ENCODE data around the gene QARS1.

Gene QARS1

DNA sequence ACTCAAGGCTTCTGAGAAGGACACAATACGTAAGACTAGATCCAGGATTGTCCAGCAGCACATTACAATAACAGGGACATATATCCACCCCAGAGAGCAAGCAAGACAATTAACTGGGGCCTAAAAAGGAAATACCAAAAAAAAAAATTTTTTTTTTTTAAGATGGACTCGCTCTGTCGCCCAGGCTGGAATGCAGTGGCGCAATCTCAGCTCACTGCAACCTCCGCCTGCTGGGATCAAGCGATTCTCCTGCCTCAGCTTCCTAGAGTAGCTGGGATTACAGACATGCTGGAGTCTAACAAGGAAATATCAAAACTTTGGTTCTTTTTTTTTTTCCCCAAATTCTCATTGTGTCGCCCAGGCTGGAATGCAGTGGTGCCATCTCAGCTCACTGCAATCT, 46.5 kb downstream of the QARS1 start:
- no peak for DNase-seq (ENCODE audit: low read depth)
- TF ChIP-seq, protein P1, sequence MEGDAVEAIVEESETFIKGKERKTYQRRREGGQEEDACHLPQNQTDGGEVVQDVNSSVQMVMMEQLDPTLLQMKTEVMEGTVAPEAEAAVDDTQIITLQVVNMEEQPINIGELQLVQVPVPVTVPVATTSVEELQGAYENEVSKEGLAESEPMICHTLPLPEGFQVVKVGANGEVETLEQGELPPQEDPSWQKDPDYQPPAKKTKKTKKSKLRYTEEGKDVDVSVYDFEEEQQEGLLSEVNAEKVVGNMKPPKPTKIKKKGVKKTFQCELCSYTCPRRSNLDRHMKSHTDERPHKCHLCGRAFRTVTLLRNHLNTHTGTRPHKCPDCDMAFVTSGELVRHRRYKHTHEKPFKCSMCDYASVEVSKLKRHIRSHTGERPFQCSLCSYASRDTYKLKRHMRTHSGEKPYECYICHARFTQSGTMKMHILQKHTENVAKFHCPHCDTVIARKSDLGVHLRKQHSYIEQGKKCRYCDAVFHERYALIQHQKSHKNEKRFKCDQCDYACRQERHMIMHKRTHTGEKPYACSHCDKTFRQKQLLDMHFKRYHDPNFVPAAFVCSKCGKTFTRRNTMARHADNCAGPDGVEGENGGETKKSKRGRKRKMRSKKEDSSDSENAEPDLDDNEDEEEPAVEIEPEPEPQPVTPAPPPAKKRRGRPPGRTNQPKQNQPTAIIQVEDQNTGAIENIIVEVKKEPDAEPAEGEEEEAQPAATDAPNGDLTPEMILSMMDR (IDR thresholded peaks at IDR 0.05; ENCODE audit: low read length, missing control alignments) = no peak
- no peak overlapping the region for H3K4me3 ChIP-seq (replicated peaks; ENCODE audit: low read depth, low read length)

DNA sequence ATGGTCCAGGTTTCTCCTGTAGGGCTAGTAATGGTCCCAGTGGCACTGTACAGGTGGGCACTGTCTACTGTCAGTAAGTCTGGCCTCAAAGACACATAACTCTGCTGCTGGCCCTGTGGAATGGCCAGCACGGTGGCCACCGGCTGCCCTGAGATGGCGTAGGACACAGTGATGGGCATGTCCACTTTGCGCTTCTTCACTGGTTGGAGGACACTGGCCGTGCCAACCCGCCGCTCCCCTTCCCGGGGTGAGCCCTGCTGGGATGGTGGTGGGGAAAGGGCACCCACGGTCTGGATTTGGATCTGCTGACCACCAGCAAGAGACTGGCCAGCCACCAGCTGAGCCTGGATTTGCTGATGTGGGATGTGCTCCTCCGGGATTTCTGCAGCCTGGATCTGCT, 47.3 kb downstream of the QARS1 start:
- no peak for DNase-seq (ENCODE audit: low read depth)
- no peak overlapping the region for H3K4me3 ChIP-seq (replicated peaks; ENCODE audit: low read depth, low read length)
- TF ChIP-seq, protein P1 (IDR thresholded peaks at IDR 0.05; ENCODE audit: low read length, missing control alignments) = no peak

DNA sequence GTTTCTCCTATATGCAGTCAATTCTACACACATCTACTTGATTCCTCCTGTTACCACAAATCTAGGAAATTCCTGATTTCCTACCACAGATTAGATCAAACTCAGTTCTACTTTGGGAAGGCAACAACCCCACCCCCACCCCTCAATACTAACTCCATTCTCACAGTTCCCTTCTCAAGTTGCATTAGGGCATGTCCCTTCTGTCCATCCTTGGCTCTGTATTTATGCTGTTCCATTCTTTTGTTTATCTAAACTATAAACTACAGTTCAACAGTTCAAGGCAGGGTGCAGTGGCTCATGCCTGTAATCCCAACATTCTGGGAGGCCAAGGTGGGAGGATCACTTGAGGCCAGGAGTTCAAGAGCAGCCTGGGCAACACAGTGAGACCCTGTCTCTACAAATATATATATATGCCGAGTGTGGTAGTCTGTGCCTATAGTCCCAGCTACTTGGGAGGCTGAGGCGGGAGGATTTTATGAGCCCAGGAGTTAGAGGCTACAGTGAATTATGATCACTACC, 50.2 kb downstream of the QARS1 start:
- TF ChIP-seq, protein P1 (IDR thresholded peaks at IDR 0.05; ENCODE audit: low read length, missing control alignments) = no peak
- H3K4me3 ChIP-seq (replicated peaks; ENCODE audit: low read depth, low read length) = no peak overlapping the region
- DNase-seq (ENCODE audit: low read depth) = no peak

DNA sequence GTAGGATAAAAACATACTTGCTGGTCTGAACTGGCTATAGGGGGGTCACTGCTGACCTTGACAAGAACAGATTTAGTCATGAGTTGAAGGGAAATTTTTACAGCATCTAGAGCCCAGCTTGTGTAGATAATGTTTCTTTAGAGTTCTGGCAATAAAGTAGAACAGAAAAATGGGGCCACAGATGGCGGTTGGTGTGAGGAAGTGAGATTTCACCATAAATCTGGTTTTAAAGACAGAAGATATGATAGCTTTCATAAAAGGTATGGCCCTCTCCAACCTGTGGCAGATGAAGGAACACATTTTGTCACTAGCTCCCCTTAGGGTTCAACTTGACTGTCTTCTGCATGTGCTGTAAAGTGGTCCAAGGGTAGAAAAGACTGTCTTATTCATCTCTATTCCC, 51.0 kb downstream of the QARS1 start:
- H3K4me3 ChIP-seq (replicated peaks; ENCODE audit: low read depth, low read length) = no peak overlapping the region
- TF ChIP-seq, protein P1 (IDR thresholded peaks at IDR 0.05; ENCODE audit: low read length, missing control alignments) = no peak
- no peak for DNase-seq (ENCODE audit: low read depth)
